GM20000 (cell line): ENCODE results near the gene KIT.
A peak's percentile ranks its signal among the peaks of the same experiment; 100 is the strongest.
"Not testable (repeated sequence)": the region's sequence is repeated elsewhere in the genome, so short reads cannot be mapped to it uniquely, and the experiment has no call there.

Experiments used
- DNase-seq: peaks from one replicate; pipeline ENCODE4 v3.0.0; 2012; ENCODE audit warnings: low spot score
- TF ChIP-seq, protein P1 (sequence below): IDR thresholded peaks from 2 replicates; pipeline ENCODE4 v1.5.1; 2012; ENCODE audit warnings: mild to moderate bottlenecking, control low read depth; ENCODE audit errors: extremely low read depth, missing control alignments

The KIT gene

DNA sequence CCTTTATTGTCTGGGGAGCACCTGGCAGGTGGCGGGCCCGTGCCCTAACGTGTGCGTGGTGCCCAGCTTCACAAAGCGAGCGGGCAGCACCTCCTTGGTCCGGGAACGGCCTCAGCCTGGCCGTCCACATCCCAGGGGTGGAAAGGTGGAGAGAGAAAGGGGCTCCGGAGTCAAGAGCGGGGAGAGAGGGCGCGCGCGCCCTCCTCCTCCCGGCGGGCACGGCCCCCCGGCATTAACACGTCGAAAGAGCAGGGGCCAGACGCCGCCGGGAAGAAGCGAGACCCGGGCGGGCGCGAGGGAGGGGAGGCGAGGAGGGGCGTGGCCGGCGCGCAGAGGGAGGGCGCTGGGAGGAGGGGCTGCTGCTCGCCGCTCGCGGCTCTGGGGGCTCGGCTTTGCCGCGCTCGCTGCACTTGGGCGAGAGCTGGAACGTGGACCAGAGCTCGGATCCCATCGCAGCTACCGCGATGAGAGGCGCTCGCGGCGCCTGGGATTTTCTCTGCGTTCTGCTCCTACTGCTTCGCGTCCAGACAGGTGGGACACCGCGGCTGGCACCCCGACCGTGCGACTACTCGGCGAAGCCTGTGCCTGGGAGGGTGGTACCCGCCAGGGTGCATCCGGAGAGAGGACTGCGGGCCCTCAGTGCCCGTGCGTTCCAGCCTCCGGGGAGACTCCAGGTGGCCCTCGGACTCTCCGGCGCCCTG, at the start of gene KIT:
KIT (plus strand) TSS at position 407 of the 701 bp plus-strand sequence; CDS start at position 465, 58 bp downstream.
- TF ChIP-seq, protein P1, sequence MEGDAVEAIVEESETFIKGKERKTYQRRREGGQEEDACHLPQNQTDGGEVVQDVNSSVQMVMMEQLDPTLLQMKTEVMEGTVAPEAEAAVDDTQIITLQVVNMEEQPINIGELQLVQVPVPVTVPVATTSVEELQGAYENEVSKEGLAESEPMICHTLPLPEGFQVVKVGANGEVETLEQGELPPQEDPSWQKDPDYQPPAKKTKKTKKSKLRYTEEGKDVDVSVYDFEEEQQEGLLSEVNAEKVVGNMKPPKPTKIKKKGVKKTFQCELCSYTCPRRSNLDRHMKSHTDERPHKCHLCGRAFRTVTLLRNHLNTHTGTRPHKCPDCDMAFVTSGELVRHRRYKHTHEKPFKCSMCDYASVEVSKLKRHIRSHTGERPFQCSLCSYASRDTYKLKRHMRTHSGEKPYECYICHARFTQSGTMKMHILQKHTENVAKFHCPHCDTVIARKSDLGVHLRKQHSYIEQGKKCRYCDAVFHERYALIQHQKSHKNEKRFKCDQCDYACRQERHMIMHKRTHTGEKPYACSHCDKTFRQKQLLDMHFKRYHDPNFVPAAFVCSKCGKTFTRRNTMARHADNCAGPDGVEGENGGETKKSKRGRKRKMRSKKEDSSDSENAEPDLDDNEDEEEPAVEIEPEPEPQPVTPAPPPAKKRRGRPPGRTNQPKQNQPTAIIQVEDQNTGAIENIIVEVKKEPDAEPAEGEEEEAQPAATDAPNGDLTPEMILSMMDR: no peak
- DNase-seq: peak; percentile 33

DNA sequence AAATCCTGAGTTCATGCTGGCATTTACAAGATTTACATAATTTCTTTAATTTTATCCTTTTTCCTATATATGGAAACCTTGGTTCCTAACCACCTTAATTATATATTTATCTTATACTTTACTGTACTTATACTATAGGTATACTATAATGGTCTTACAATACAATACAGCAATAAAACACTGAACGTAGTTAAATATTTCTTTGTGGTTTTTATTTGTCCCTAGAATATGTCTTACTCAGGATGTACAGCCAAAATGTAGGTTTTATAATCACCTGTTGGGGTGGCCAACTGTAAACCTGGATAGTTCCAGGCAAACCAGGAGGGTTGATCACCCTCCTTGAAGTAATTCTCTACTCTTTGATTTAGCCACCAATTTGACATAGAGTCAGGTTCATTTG, 48.4 kb upstream of the KIT start:
- TF ChIP-seq, protein P1: no peak
- DNase-seq: no peak

DNA sequence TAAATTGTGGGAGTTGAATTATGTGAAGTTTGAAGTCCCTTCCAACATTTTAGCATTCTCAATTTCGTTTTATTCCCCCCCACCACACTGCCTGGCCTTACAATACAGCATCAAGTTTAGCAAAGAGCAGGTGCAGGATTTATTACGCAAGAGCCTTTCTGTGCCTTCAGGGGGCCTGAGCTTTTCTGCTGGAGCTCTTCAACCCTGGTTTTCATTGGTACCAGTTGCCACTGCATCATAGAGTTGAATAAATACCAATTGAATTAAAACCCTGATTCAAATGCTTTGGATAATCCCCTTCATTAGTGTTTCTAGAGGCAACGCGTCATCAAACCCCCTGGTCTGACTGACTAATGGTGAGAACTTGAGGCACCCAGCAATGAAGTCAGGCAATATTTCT, 43.6 kb upstream of the KIT start:
- TF ChIP-seq, protein P1: no peak
- no peak for DNase-seq

DNA sequence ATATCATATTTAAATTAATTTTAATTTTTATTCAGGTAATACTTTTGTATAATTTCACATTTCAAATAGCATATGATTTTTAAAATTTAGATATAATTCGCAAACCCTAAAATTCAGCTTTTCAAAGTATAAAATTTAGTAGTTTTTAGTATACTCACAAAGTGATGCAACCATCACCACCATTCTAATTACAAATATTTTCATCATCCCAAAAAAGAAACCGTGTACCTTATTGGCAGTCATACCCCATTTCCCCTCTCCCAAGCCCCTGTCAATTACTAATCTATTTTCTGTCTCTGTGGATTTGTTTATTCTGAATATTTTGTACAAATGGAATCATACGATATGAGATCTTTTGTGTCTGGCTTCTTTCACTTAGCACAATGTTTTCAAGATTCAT, 37.0 kb upstream of the KIT start:
- TF ChIP-seq, protein P1: no peak
- no peak for DNase-seq

DNA sequence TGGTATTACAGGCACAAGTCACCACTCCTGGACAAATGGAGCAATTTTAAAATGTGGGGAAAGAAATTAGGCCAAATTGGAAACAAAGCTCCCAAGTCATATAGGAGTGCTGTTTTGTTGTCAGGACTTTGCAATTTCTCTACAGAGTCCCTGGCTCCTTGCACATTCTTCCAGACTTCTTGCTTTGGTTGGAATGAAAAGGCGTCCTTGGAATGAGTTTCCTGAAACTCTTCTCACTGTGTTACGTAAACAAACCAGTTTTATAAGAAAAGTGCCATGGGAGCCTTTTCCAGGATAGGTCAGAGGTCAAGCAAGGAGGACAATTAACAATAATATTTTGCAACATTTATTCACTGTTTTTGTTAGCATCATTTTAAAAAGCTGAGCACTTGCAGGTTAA, 32.4 kb upstream of the KIT start:
- TF ChIP-seq, protein P1: no peak
- DNase-seq: no peak

DNA sequence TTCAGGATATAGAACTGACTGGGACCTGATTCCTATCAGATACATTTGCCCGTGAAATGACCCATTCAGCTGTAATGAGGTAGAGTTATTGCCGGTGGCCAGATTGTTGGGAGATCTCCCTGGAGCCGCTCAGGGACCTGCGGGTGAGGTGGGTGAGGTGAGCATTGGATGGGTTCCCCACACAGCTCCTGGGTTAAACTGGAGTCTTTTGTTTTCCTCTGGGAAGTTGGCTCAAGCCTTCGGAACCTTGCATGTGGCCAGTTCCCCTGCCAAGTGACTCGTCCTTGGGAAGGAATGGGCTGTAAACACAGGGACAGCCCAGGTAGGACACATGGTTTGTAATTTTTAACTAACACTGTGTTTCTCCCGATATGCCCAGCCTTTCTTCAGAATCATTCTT, 31.6 kb upstream of the KIT start:
- TF ChIP-seq, protein P1: no peak
- DNase-seq: no peak

DNA sequence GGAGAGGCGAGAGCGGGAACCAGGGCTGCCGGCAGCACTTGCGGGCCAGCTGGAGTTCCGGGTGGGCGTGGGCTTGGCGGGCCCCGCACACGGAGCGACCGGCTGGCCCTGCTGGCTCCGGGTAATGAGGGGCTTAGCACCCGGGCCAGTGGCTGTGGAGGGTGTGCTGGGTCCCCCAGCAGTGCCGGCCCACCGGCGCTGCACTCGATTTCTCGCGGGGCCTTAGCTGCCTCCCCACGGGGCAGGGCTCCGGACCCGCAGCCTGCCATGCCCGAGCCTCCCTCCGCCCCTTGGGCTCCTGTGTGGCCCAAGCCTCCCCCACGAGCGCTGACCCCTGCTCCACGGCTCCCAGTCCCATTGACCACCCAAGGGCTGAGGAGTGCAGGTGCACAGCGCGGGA, 25.2 kb upstream of the KIT start:
- TF ChIP-seq, protein P1: no peak
- no peak for DNase-seq

DNA sequence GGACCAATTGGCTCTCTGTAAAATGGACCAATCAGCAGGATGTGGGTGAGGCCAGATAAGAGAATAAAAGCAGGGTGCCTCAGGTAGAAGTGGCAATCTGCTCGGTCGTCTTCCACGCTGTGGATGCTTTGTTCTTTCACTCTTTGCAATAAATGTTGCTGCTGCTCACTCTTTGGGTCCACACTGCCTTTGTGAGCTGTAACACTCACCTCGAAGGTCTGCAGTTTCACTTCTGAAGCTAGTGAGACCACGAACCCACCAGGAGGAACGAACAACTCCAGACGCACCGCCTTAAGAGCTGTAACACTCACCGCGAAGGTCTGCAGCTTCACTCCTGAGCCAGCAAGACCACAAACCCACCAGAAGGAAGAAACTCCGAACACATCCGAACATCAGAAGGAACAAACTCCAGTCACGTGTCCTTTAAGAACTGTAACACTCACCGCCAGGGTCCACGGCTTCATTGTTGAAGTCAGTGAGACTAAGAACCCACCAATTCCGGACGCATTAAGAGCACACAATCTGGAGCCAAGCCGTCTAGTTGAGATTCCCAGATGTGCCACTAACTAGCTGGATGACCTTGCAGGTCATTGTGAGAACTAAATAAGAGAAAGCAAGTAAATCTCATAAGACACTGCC, 24.5 kb upstream of the KIT start:
- DNase-seq: not testable (repeated sequence)
